Thyroid gland (tissue), 4 donors: Measurements from ENCODE around the gene CPSF3. TPM values are rescaled to one million over a fixed set of nuclear protein-coding genes. Genes with fewer than 3 reads are reported as not detected.

Source experiments
- DNase-seq, 2 donors: peaks; one replicate each; pipeline ENCODE4 v3.0.0-alpha.2; 2019
- H3K27ac ChIP-seq, 3 donors: fragments of 200-600 bp; sonication (generic); 1 replicate in 2 of 3; 2 replicates in 1 of 3; pipeline ENCODE4 v1.5.1; 2016 to 2019; ENCODE audit warnings: mild to moderate bottlenecking in 1 of 3, moderate library complexity in 1 of 3
- H3K27me3 ChIP-seq: fragments of 200-600 bp; sonication (generic); one replicate; pipeline ENCODE4 v1.5.1; 2019
- H3K36me3 ChIP-seq, 2 donors: fragments of 200-600 bp; sonication (generic); one replicate each; pipeline ENCODE4 v1.5.1; 2016 to 2019
- H3K4me1 ChIP-seq, 2 donors: fragments of 200-600 bp; sonication (generic); one replicate each; pipeline ENCODE4 v1.5.1; 2017 to 2019
- H3K4me3 ChIP-seq, 3 donors: fragments of 200-600 bp; sonication (generic); replicated peaks in 1 of 3; 1 replicate in 2 of 3; 2 replicates in 1 of 3; pipeline ENCODE4 v1.5.1; 2016; ENCODE audit warnings: mild to moderate bottlenecking in 1 of 3
- H3K9me3 ChIP-seq: fragments of 200-600 bp; sonication (generic); one replicate; pipeline ENCODE4 v1.5.1; 2017
- POLR2A ChIP-seq, 2 donors: fragments of 450-650 bp; IDR thresholded peaks; one replicate each; pipeline ENCODE4 v1.6.1; 2017; ENCODE audit warnings: antibody characterized with exemption in 2 of 2, mild to moderate bottlenecking in 2 of 2, moderate library complexity in 1 of 2
- WGBS, 2 donors: methylation state at CpG; one replicate each; pipeline ENCODE4 v1.1.5; 2017; 5-methylcytosine and 5-hydroxymethylcytosine counted together
- intact Hi-C: fragments of 100-400 bp; cut with DNase I; formaldehyde crosslinking; loops from one replicate; pipeline ENCODE4 v1.15.1; 2023
- total RNA-seq, 4 donors: library from RNA; depleted of rRNA; stranded (reverse); fragments of >200 nt; gene quantifications; one replicate each; pipeline ENCODE4 v1.2.3, GENCODE V29; 2016
- TF ChIP-seq, protein P1 (sequence below), 6 experiments: fragments of 200-600 bp in 3 of 6; fragments of 450-650 bp in 3 of 6; sonication (generic) in 3 of 6; IDR thresholded peaks; one replicate each; pipeline ENCODE4 v1.5.1; 2016 to 2019; ENCODE audit warnings: antibody characterized with exemption in 6 of 6, mild to moderate bottlenecking in 2 of 6, inconsistent platforms in 1 of 6, moderate library complexity in 1 of 6

CPSF3 gene
- total RNA-seq, 4 donors from 2014 or later: 21.7 to 33.6 (median 29.1) TPM

DNA sequence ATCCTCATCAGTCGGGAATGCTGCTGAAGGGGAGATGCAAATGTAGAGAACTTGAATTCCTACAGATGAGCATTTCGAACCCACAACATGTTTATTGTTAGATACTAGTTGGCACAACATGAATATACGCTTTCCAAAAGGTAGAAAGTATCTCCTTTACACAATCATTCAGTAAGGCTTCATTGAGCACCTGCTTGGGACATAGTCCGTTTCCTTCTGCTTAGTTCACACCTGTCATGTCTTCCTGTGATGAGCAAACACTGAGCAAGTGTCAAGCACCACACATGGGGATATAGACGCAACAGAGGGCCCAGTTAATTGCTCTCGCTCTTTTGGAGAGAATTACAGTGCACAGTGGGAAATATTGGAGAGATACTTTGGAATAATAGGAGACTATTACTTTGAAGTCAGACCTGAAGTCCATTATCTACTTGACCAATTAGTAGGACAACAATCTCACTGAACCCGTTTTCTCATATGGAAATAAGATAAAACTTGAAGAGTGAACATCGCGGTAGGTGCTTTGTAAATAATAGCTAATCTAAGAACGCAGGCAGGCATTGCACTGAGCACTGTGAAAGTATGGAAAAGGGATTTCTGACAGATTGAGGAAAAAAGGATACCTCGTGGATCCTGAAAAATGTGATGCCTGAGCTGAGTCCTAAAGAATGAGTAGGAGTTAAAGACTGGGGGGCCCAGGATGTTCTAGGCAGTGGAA lies 1.2 kb downstream of the CPSF3 start:
- no peak overlapping the region for H3K27ac ChIP-seq
- peaks cover 0 to 2% of the 10 kb centered on the region in 2 donors for H3K36me3 ChIP-seq
- peak overlapping the region in 1 of 3 donors; percentile 75 for H3K4me3 ChIP-seq
- TF ChIP-seq, protein P1, sequence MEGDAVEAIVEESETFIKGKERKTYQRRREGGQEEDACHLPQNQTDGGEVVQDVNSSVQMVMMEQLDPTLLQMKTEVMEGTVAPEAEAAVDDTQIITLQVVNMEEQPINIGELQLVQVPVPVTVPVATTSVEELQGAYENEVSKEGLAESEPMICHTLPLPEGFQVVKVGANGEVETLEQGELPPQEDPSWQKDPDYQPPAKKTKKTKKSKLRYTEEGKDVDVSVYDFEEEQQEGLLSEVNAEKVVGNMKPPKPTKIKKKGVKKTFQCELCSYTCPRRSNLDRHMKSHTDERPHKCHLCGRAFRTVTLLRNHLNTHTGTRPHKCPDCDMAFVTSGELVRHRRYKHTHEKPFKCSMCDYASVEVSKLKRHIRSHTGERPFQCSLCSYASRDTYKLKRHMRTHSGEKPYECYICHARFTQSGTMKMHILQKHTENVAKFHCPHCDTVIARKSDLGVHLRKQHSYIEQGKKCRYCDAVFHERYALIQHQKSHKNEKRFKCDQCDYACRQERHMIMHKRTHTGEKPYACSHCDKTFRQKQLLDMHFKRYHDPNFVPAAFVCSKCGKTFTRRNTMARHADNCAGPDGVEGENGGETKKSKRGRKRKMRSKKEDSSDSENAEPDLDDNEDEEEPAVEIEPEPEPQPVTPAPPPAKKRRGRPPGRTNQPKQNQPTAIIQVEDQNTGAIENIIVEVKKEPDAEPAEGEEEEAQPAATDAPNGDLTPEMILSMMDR (IDR thresholded peaks at IDR 0.05): no peak
- no peak for TF ChIP-seq POLR2A (IDR thresholded peaks at IDR 0.05)
- peaks cover 18 to 22% of the 10 kb centered on the region in 2 donors for H3K4me1 ChIP-seq
- no peak for DNase-seq
- intact Hi-C loops: loop anchor here (10.0 kb wide), 1 partner anchor 50 kb away; the partner anchor contains the start of gene IAH1
- whole genome bisulfite sequencing, 2 donors: 69 to 72% methylated on average over 11 of the region's 11 CpGs
- H3K27me3 ChIP-seq: no peaks in the 10 kb centered on the region
- no peaks in the 10 kb centered on the region for H3K9me3 ChIP-seq

DNA sequence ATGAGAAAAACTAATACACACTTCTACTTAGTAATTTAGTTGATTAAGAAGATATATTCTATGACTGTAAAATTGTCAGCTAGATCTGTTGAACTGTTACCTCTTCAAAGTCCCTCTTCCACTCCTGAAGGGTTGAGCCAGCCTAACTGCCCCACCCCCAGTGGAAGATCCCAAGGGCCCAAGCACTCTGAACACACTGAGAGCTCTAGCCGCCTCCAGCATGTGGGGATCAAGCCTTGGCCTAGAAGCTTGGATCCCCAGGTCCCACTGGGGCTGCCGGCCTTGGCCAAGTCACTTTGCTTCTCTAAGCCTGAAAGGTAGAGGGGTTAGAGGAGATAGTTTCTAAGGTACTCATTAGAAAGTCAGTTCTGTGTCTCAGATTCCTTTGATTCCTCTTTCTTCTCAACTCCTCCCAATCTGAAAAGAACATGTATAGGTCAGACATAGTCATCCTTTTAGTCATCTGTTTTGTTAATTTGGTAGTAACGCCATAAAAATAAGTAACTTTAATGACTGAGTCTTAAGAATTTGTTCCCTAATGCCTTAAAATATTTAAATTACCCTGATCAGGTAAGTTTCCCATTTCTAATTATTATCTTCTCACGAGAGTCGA lies 5.6 kb downstream of the CPSF3 start:
- no peak for DNase-seq
- Histone ChIP-seq H3K4me1 (peaks cover 8 to 12% of the 10 kb centered on the region in 2 donors), H3K36me3 (peaks cover 27 to 35% of the 10 kb centered on the region in 2 donors), H3K27ac (no peak overlapping the region), H3K27me3 (no peaks in the 10 kb centered on the region), H3K9me3 (no peaks in the 10 kb centered on the region), H3K4me3 (no peak overlapping the region)
- intact Hi-C loops: loop anchor here (10.0 kb wide), 1 partner anchor 46 kb away; the partner anchor contains the start of gene IAH1
- no peak for TF ChIP-seq POLR2A (IDR thresholded peaks at IDR 0.05)
- TF ChIP-seq, protein P1 (IDR thresholded peaks at IDR 0.05): no peak
- WGBS, 2 donors: 78 to 87% methylated on average over 5 of the region's 5 CpGs

DNA sequence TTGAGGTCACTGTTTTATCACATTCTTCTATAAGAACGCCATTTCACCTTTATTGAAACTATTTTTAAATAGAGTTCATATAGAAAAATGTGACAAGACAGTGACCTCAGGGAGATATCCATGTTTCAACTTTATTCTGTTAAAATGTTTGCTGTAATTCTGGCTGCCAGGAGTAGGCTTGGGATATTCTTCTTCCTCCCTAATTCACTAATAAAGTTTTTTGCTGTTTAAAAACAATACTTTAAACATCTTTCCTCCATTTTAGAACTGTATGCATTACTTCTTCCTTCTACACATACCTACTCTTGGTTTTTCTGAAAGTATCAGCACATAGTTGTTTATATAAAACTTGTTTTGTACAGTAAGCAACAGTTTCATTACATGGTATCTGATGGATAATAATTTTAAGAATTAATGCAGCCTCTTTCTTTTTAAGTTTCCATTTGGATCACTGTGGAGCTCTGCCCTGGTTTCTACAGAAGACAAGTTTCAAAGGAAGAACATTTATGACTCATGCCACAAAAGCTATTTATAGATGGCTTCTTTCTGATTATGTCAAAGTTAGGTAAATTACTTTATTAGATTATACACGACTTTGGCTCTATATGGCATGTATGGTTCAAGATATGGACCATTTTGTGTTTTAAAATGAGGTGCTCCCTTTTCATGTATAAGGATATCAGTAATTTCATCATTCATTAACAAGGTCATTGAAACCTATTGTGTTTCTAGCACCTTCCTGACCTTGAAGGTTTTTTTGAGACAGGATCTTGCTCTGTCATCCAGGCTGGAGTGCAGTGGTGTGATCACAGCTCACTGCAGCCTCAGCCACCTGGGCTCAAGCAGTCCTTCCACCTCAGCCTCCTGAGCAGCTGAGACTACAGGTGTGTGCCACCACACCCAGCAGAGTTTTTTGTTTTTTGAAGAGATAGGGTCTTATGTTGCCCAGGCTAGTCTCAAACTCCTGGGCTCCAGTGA lies 7.2 kb downstream of the CPSF3 start:
- Histone ChIP-seq H3K4me3 (no peak overlapping the region), H3K27ac (no peak overlapping the region), H3K27me3 (no peaks in the 10 kb centered on the region), H3K9me3 (no peaks in the 10 kb centered on the region), H3K4me1 (no peaks in the 10 kb centered on the region), H3K36me3 (peaks cover 27 to 39% of the 10 kb centered on the region in 2 donors)
- no peak for TF ChIP-seq POLR2A (IDR thresholded peaks at IDR 0.05)
- TF ChIP-seq, protein P1 (IDR thresholded peaks at IDR 0.05): no peak
- intact Hi-C loops: no loop called here
- DNase-seq: no peak
- WGBS, 2 donors: 86 to 92% methylated on average over 2 of the region's 2 CpGs

DNA sequence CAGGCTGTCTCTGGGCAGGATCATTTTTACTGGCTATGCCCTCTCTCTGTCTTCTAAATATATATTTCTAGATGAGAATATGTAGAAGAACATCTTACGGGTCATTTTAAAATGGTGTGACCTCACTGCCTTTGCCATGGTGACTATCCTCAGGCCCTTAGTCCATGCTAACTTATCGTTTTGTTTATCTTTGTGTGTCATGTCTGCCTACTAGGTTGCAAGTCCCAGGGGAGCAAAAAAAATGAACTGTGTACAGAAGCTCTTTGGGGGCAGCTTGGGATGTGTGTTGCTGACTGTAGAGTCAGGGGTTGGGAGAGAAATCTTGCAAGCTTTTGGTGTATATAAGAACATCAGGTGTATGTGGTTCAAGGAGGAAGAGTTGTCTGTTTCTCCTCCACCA lies 11.0 kb downstream of the CPSF3 start:
- Histone ChIP-seq H3K4me3 (no peak overlapping the region), H3K27ac (no peak overlapping the region), H3K4me1 (no peaks in the 10 kb centered on the region), H3K9me3 (no peaks in the 10 kb centered on the region), H3K27me3 (no peaks in the 10 kb centered on the region), H3K36me3 (peaks cover 36 to 49% of the 10 kb centered on the region in 2 donors)
- intact Hi-C loops: no loop called here
- DNase-seq: no peak
- WGBS, 2 donors: 58 to 90% methylated on average over 2 of the region's 2 CpGs
- TF ChIP-seq, protein P1 (IDR thresholded peaks at IDR 0.05): no peak
- no peak for TF ChIP-seq POLR2A (IDR thresholded peaks at IDR 0.05)
